ENCODE measurements around the gene HIRIP3.

Gene HIRIP3

GRCh38 chr16:29985271-29985811 lies 10.1 kb downstream of the HIRIP3 start:
- no peaks in the 10 kb centered on the region for H3K9me3 ChIP-seq (replicated peaks in 1 of 11)
- H3K4me2 ChIP-seq, result no peak overlapping the region
- no peak for TF ChIP-seq Cebpa-rat (IDR thresholded peaks at IDR 0.05)
- no peaks in the 10 kb centered on the region for H3K4me1 ChIP-seq
- peaks cover 0 to 86% (median 8%) of the 10 kb centered on the region in 11 experiments; a peak in 11 of 22 replicates for H4K20me1 ChIP-seq
- no peak overlapping the region for H3K27ac ChIP-seq
- no peak overlapping the region for H3K4me3 ChIP-seq
- peaks cover 100% of the 10 kb centered on the region in 11 experiments for H3K36me3 ChIP-seq
- no peaks in the 10 kb centered on the region for H3K27me3 ChIP-seq
- no peak overlapping the region; a peak in 2 of 22 replicates for H3K9ac ChIP-seq

- Histone ChIP-seq H3K27me3 (no peaks in the 10 kb centered on the region), H3K9me3 (replicated peaks in 1 of 11) (no peaks in the 10 kb centered on the region), H3K4me2 (no peak overlapping the region), H3K36me3 (peaks cover 100% of the 10 kb centered on the region in 11 experiments), H3K4me3 (no peak overlapping the region), H3K4me1 (no peaks in the 10 kb centered on the region), H4K20me1 (peaks cover 0 to 90% (median 10%) of the 10 kb centered on the region in 11 experiments; a peak in 11 of 22 replicates), H3K9ac (peak overlapping the region in 1 of 11 experiments; percentile 41; a peak in 1 of 22 replicates), H3K27ac (no peak overlapping the region)
- TF ChIP-seq Cebpa-rat (IDR thresholded peaks at IDR 0.05), result no peak
Measured at GRCh38 chr16:29984764-29985147, 10.7 kb downstream of the HIRIP3 start.

GRCh38 chr16:29984137-29984763 lies 11.2 kb downstream of the HIRIP3 start:
- Histone ChIP-seq H3K4me1 (no peaks in the 10 kb centered on the region), H3K27ac (0 out of 22 replicates have a peak overlapping the region, but pooled peaks of 1 of the 11 experiments have one; percentile 7), H3K9ac (peak overlapping the region in 4 of 11 experiments; percentile 19 to 51 (median 32); a peak in 4 of 22 replicates), H3K4me3 (no peak overlapping the region), H3K9me3 (replicated peaks in 1 of 11) (no peaks in the 10 kb centered on the region), H4K20me1 (peaks cover 0 to 90% (median 8%) of the 10 kb centered on the region in 11 experiments; a peak in 12 of 22 replicates), H3K27me3 (no peaks in the 10 kb centered on the region), H3K4me2 (no peak overlapping the region), H3K36me3 (peaks cover 100% of the 10 kb centered on the region in 11 experiments)
- no peak for TF ChIP-seq Cebpa-rat (IDR thresholded peaks at IDR 0.05)

GRCh38 chr16:29983420-29984136 lies 11.8 kb downstream of the HIRIP3 start:
- peaks cover 100% of the 10 kb centered on the region in 11 experiments for H3K36me3 ChIP-seq

GRCh38 chr16:29982560-29983419 lies 12.6 kb downstream of the HIRIP3 start:
- peaks cover 0 to 91% (median 23%) of the 10 kb centered on the region in 11 experiments; a peak in 18 of 22 replicates for H4K20me1 ChIP-seq
- peaks cover 0 to 11% (median 8%) of the 10 kb centered on the region in 10 experiments; a peak in 15 of 20 replicates for H3K4me1 ChIP-seq
- H3K4me3 ChIP-seq, result no peak overlapping the region
- H3K27me3 ChIP-seq, result no peaks in the 10 kb centered on the region
- H3K27ac ChIP-seq, result no peak overlapping the region
- no peak overlapping the region for H3K4me2 ChIP-seq
- peak overlapping the region in 1 of 11 experiments; percentile 19; a peak in 1 of 22 replicates for H3K9ac ChIP-seq
- H3K9me3 ChIP-seq (replicated peaks in 1 of 11), result no peaks in the 10 kb centered on the region
- peaks cover 100% of the 10 kb centered on the region in 11 experiments for H3K36me3 ChIP-seq
- TF ChIP-seq Cebpa-rat (IDR thresholded peaks at IDR 0.05), result no peak

More at GRCh38 chr16:29983420-29984136, 11.8 kb downstream of the HIRIP3 start:
- H3K4me2 ChIP-seq, result no peak overlapping the region
- no peaks in the 10 kb centered on the region for H3K9me3 ChIP-seq (replicated peaks in 1 of 11)
- H3K27ac ChIP-seq, result 0 out of 22 replicates have a peak overlapping the region, but pooled peaks of 1 of the 11 experiments have one; percentile 7
- peaks cover 0 to 3% (median under 1%) of the 10 kb centered on the region in 10 experiments; a peak in 5 of 20 replicates for H3K4me1 ChIP-seq
- peak overlapping the region in 4 of 11 experiments; percentile 11 to 51 (median 20); a peak in 3 of 22 replicates for H3K9ac ChIP-seq
- no peak overlapping the region for H3K4me3 ChIP-seq
- H3K27me3 ChIP-seq, result no peaks in the 10 kb centered on the region
- H4K20me1 ChIP-seq, result peaks cover 0 to 91% (median 15%) of the 10 kb centered on the region in 11 experiments; a peak in 17 of 22 replicates
- no peak for TF ChIP-seq Cebpa-rat (IDR thresholded peaks at IDR 0.05)

GRCh38 chr16:29978564-29979270 lies 16.7 kb downstream of the HIRIP3 start:
- peaks cover 36 to 45% (median 41%) of the 10 kb centered on the region in 10 experiments for H3K4me1 ChIP-seq
- H3K27ac ChIP-seq, result no peak overlapping the region
- peaks cover 32 to 84% (median 52%) of the 10 kb centered on the region in 11 experiments for H4K20me1 ChIP-seq
- no peak overlapping the region for H3K4me3 ChIP-seq
- H3K4me2 ChIP-seq, result peak overlapping the region in 2 of 11 experiments; percentile 11 to 99; a peak in 3 of 22 replicates
- peak overlapping the region in 1 of 11 experiments; percentile 4; a peak in 1 of 22 replicates for H3K9ac ChIP-seq
- H3K36me3 ChIP-seq, result peaks cover 64 to 71% (median 67%) of the 10 kb centered on the region in 11 experiments
- H3K9me3 ChIP-seq (replicated peaks in 1 of 11), result no peaks in the 10 kb centered on the region
- no peak for TF ChIP-seq Cebpa-rat (IDR thresholded peaks at IDR 0.05)
- no peaks in the 10 kb centered on the region for H3K27me3 ChIP-seq

DNA sequence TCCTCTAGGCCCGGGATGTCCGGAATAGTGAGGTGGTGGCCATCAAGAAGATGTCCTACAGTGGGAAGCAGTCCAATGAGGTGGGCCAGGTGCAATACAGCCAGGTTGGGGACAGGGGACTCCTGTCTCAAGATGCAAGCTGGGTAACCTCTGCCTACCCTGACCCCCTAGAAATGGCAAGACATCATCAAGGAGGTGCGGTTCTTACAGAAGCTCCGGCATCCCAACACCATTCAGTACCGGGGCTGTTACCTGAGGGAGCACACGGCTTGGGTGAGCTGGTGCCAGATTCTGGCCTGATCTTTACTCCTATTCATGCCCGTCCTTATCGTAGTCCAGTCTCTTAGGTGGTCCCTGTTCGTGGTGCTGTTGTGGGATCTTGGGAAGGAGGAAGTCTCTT lies 17.3 kb downstream of the HIRIP3 start:
- H3K27me3 ChIP-seq, result no peaks in the 10 kb centered on the region
- H4K20me1 ChIP-seq, result peaks cover 32 to 78% (median 52%) of the 10 kb centered on the region in 11 experiments
- H3K4me1 ChIP-seq, result peaks cover 36 to 45% (median 42%) of the 10 kb centered on the region in 10 experiments
- H3K4me3 ChIP-seq, result no peak overlapping the region
- H3K9me3 ChIP-seq (replicated peaks in 1 of 11), result peaks cover 0 to 2% (median 1%) of the 10 kb centered on the region in 11 experiments; a peak in 10 of 22 replicates
- H3K36me3 ChIP-seq, result peaks cover 58 to 65% (median 61%) of the 10 kb centered on the region in 11 experiments
- TF ChIP-seq Cebpa-rat (IDR thresholded peaks at IDR 0.05), result no peak
- H3K9ac ChIP-seq, result no peak overlapping the region; a peak in 1 of 22 replicates
- H3K4me2 ChIP-seq, result peak overlapping the region in 8 of 11 experiments; percentile 11 to 99 (median 99); a peak in 7 of 22 replicates
- H3K27ac ChIP-seq, result no peak overlapping the region
